IMR-90 (cell line): ENCODE measurements around the gene SSBP2. TPM values are rescaled to one million over a fixed set of nuclear protein-coding genes. Genes with fewer than 3 reads are reported as not detected.

Source experiments
- ATAC-seq: fragments of 200-7000 bp; cut with Tn5 transposase; 2 replicates; pipeline ENCODE4 v1.9.1; 2020; ENCODE audit warnings: low read depth, mild to moderate bottlenecking, moderate library complexity
- BruUV-seq: library from RNA; stranded (reverse); fragments of 400-500 nt; replicated peaks from 2 replicates; lab custom pipeline; 2021; lab: Mats Ljungman, UMichigan
- CTCF ChIA-PET: fragments of 300-600 bp; formaldehyde crosslinking; extraction: SDS; loops from one replicate; lab custom pipeline; 2021; ENCODE audit warnings: antibody characterized with exemption; lab: Yijun Ruan, JAX
- POLR2A ChIA-PET: fragments of 300-600 bp; sonication (Branson Sonifier 250); formaldehyde crosslinking; loops from one replicate; lab custom pipeline; 2022; ENCODE audit warnings: antibody characterized with exemption; ENCODE audit not compliant: unreplicated experiment; lab: Charles Lee
- DNase-seq: peaks from one replicate; pipeline ENCODE4 v3.0.0; 2013
- H2AFZ ChIP-seq: replicated peaks from 2 replicates; pipeline ENCODE3; 2013; ENCODE audit warnings: low read length, mild to moderate bottlenecking; ENCODE audit not compliant: poor library complexity
- H2AK5ac ChIP-seq: 2 replicates; pipeline ENCODE4 v1.6.1; 2013; ENCODE audit warnings: low read depth, low read length, inconsistent platforms
- H2AK9ac ChIP-seq: replicated peaks from 2 replicates; pipeline ENCODE3; 2013; ENCODE audit warnings: mild to moderate bottlenecking, low read depth, low read length, moderate library complexity; ENCODE audit not compliant: poor library complexity
- H2BK120ac ChIP-seq: 2 replicates; pipeline ENCODE4 v1.6.1; 2013; ENCODE audit warnings: low read depth, low read length, inconsistent platforms
- H2BK15ac ChIP-seq: 3 replicates; pipeline ENCODE4 v1.6.1; 2013; ENCODE audit warnings: low read depth, low read length, inconsistent platforms
- H2BK20ac ChIP-seq: 2 replicates; pipeline ENCODE4 v1.6.1; 2013; ENCODE audit warnings: low read depth, mild to moderate bottlenecking, inconsistent platforms, low read length, moderate library complexity
- H2BK5ac ChIP-seq: 2 replicates; pipeline ENCODE4 v1.6.1; 2013; ENCODE audit warnings: mild to moderate bottlenecking, low read depth, low read length, inconsistent platforms; ENCODE audit not compliant: poor library complexity, severe bottlenecking
- H3K14ac ChIP-seq: replicated peaks from 2 replicates; pipeline ENCODE4 v1.6.1; 2013; ENCODE audit warnings: low read depth, low read length, inconsistent platforms
- H3K18ac ChIP-seq: 2 replicates; pipeline ENCODE4 v1.6.1; 2013; ENCODE audit warnings: low read depth, low read length, control low read depth
- H3K23ac ChIP-seq: 2 replicates; pipeline ENCODE4 v1.6.1; 2013; ENCODE audit warnings: low read depth, low read length, inconsistent platforms
- H3K27ac ChIP-seq: 2 replicates; pipeline ENCODE4 v1.5.1; 2013; ENCODE audit warnings: mild to moderate bottlenecking, control low read depth, low read length; ENCODE audit not compliant: insufficient read depth
- H3K27me3 ChIP-seq: 2 replicates; pipeline ENCODE4 v1.6.1; 2013; ENCODE audit warnings: low read length; ENCODE audit not compliant: control insufficient read depth, insufficient read depth
- H3K36me3 ChIP-seq: 2 replicates; pipeline ENCODE4 v1.6.1; 2013; ENCODE audit warnings: low read length, mixed read lengths; ENCODE audit not compliant: control insufficient read depth, insufficient read depth
- H3K4ac ChIP-seq: 2 replicates; pipeline ENCODE4 v1.6.1; 2013; ENCODE audit warnings: low read depth, low read length, inconsistent platforms
- H3K4me1 ChIP-seq: 2 replicates; pipeline ENCODE4 v1.6.1; 2013; ENCODE audit warnings: low read length, mixed read lengths; ENCODE audit not compliant: control insufficient read depth, insufficient read depth
- H3K4me2 ChIP-seq: 2 replicates; pipeline ENCODE4 v1.6.1; 2013; ENCODE audit warnings: low read depth, mild to moderate bottlenecking, control low read depth, low read length, moderate library complexity
- H3K4me3 ChIP-seq: 2 replicates; pipeline ENCODE4 v1.5.1; 2013; ENCODE audit warnings: low read depth, mild to moderate bottlenecking, control low read depth, low read length, moderate library complexity; ENCODE audit not compliant: insufficient read depth
- H3K56ac ChIP-seq: 2 replicates; pipeline ENCODE4 v1.6.1; 2013; ENCODE audit warnings: low read length, inconsistent platforms; ENCODE audit not compliant: insufficient read depth; ENCODE audit errors: extremely low read depth
- H3K79me1 ChIP-seq, 2 experiments: 2 replicates each; pipeline ENCODE4 v1.6.1; 2013; ENCODE audit warnings: low read length in 2 of 2, inconsistent platforms in 1 of 2, low read depth in 1 of 2
- H3K9ac ChIP-seq: 2 replicates; pipeline ENCODE4 v1.6.1; 2013; ENCODE audit warnings: low read depth, low read length, control low read depth
- H3K9me1 ChIP-seq: 2 replicates; pipeline ENCODE4 v1.6.1; 2013; ENCODE audit warnings: low read length, inconsistent platforms; ENCODE audit not compliant: insufficient read depth
- H3K9me3 ChIP-seq: 2 replicates; pipeline ENCODE4 v1.6.1; 2013; ENCODE audit warnings: low read length; ENCODE audit not compliant: control insufficient read depth, insufficient read depth
- H4K20me1 ChIP-seq: 2 replicates; pipeline ENCODE4 v1.6.1; 2013; ENCODE audit warnings: low read length, inconsistent platforms; ENCODE audit not compliant: insufficient read depth
- H4K5ac ChIP-seq: 2 replicates; pipeline ENCODE4 v1.6.1; 2013; ENCODE audit warnings: mild to moderate bottlenecking, low read depth, low read length, control low read depth
- H4K8ac ChIP-seq, 2 experiments: 2 replicates each; pipeline ENCODE4 v1.6.1; 2013; ENCODE audit warnings: low read depth in 2 of 2, low read length in 2 of 2, control low read depth in 1 of 2, inconsistent platforms in 1 of 2
- H4K91ac ChIP-seq: 2 replicates; pipeline ENCODE4 v1.6.1; 2013; ENCODE audit warnings: low read depth, low read length, inconsistent platforms; ENCODE audit not compliant: insufficient read depth
- CEBPB ChIP-seq: IDR thresholded peaks from 2 replicates; pipeline ENCODE4 v1.6.1; 2012; ENCODE audit warnings: low read depth, low read length, improper control_type of control experiment
- CHD1 ChIP-seq: IDR thresholded peaks from 2 replicates; pipeline ENCODE4 v1.6.1; 2012; ENCODE audit warnings: low read depth, low read length, improper control_type of control experiment
- ELK1 ChIP-seq: fragments of 150-350 bp; IDR thresholded peaks from 2 replicates; pipeline ENCODE4 v1.6.1; 2016; ENCODE audit warnings: low read depth, mild to moderate bottlenecking, low read length, moderate library complexity, borderline replicate concordance
- MAFK ChIP-seq: IDR thresholded peaks from 2 replicates; pipeline ENCODE4 v1.6.1; 2012; ENCODE audit warnings: low read depth, low read length, improper control_type of control experiment
- MAZ ChIP-seq: IDR thresholded peaks from 2 replicates; pipeline ENCODE4 v1.6.1; 2012; ENCODE audit warnings: low read depth, mild to moderate bottlenecking, low read length, improper control_type of control experiment, moderate library complexity, borderline replicate concordance
- NFE2L2 ChIP-seq: fragments of 150-350 bp; IDR thresholded peaks from 2 replicates; pipeline ENCODE4 v1.6.1; 2016; ENCODE audit warnings: low read depth, mild to moderate bottlenecking, low read length
- POLR2A ChIP-seq: IDR thresholded peaks from 2 replicates; pipeline ENCODE4 v1.6.1; 2012; ENCODE audit warnings: mild to moderate bottlenecking, low read depth, low read length
- RAD21 ChIP-seq: IDR thresholded peaks from 2 replicates; pipeline ENCODE4 v1.6.1; 2012; ENCODE audit warnings: low read length, improper control_type of control experiment
- WGBS, 2 experiments: methylation state at CpG; one replicate each; pipeline versions ENCODE4 v1.1.5 to v1.1.7; 2013; ENCODE audit warnings: missing lambda C conversion rate in 2 of 2; ENCODE audit not compliant: insufficient read length in 1 of 2; ENCODE audit errors: extremely low coverage in 2 of 2; 5-methylcytosine and 5-hydroxymethylcytosine counted together
- dilution Hi-C: fragments of 300-500 bp; cut with HindIII; formaldehyde crosslinking; loops from one replicate; pipeline ENCODE4 v1.14.3; 2018; ENCODE audit warnings: low sequenced_read_pairs; ENCODE audit not compliant: unreplicated experiment
- in situ Hi-C: fragments of 300-500 bp; cut with MboI; formaldehyde crosslinking; loops from 3 replicates; pipeline ENCODE4 v1.14.3; 2019; ENCODE audit warnings: low sequenced_read_pairs, inconsistent platforms, mixed read lengths
- intact Hi-C: fragments of 100-400 bp; cut with micrococcal nuclease; formaldehyde crosslinking; loops from 2 replicates; pipeline ENCODE4 v1.10.0; 2022
- polyA plus RNA-seq, 3 experiments: library from polyadenylated mRNA; depleted of rRNA; stranded (reverse); fragments of >200 nt; gene quantifications; 2 replicates each; pipeline ENCODE4 v1.2.3, GENCODE V29; 2012; ENCODE audit warnings: low replicate concordance in 1 of 3
- total RNA-seq: library from RNA; depleted of rRNA; stranded (reverse); fragments of >200 nt; gene quantifications from 2 replicates; pipeline ENCODE4 v1.2.3, GENCODE V29; 2012

SSBP2 gene
- total and polyA plus RNA-seq, 2 of the 4 experiments (the other 2 are of a cell fraction), result 38.4 to 42.7 TPM

GRCh38 chr5:81402192-81402930 lies 348.5 kb downstream of the SSBP2 start:
- Histone ChIP-seq H4K8ac (no peak overlapping the region), H3K23ac (no peak overlapping the region), H2AK5ac (no peak overlapping the region), H2AFZ (no peak overlapping the region), H3K4ac (no peak overlapping the region), H2AK9ac (no peak overlapping the region), H3K9me1 (no peaks in the 10 kb centered on the region), H2BK120ac (no peak overlapping the region), H3K4me1 (no peaks in the 10 kb centered on the region; the same call in 1 of the 2 replicates), H3K27ac (no peak overlapping the region), H3K4me2 (no peak overlapping the region), H3K27me3 (no peaks in the 10 kb centered on the region; the same call in 1 of the 2 replicates), H2BK20ac (no peak overlapping the region), H4K91ac (no peak overlapping the region), H3K18ac (no peak overlapping the region), H3K56ac (no peak overlapping the region), H4K20me1 (no peaks in the 10 kb centered on the region), H4K5ac (no peak overlapping the region), H3K9ac (no peak overlapping the region), H3K36me3 (no peaks in the 10 kb centered on the region), H3K9me3 (no peaks in the 10 kb centered on the region), H3K14ac (no peak overlapping the region), H3K79me1 (no peaks in the 10 kb centered on the region), H3K4me3 (no peak overlapping the region), H2BK15ac (no peak overlapping the region), H2BK5ac (no peak overlapping the region)
- dilution Hi-C loops (no loop called here), in situ Hi-C loops (no loop called here), intact Hi-C loops (no loop called here)
- DNase-seq (no peak), ATAC-seq (no peak)
- no TSS peak for BruUV-seq
- 33% methylated on average over 1 of the region's 2 CpGs; no CpG with 5 or more reads in 1 of the 2 experiments for WGBS, 2 experiments
- ChIA-PET CTCF (no interaction called here), POLR2A (no interaction called here)
- no peak for TF ChIP-seq RAD21
- no peak for TF ChIP-seq POLR2A
- TF ChIP-seq MAZ, result no peak
- no peak for TF ChIP-seq NFE2L2
- TF ChIP-seq CEBPB, result no peak
- TF ChIP-seq ELK1, result no peak
- TF ChIP-seq MAFK, result no peak
- TF ChIP-seq CHD1, result no peak
